HL-60/S4 treated with phorbol 12-myristate 13-acetate at 8.2 ng/mL for 4 days and 3 days (cell line): ENCODE measurements around the gene STK32B.
"Not testable (repeated sequence)": the region's sequence is repeated elsewhere in the genome, so short reads cannot be mapped to it uniquely, and the experiment has no call there.

Experiments used
- in situ Hi-C: fragments of 300-500 bp; cut with MboI; formaldehyde crosslinking; loops from 2 replicates; pipeline ENCODE4 v1.15.0; 2022; ENCODE audit warnings: low sequenced_read_pairs

Gene STK32B

GRCh38 chr4:5423670-5424069 is 372.4 kb downstream of the STK32B start:
- in situ Hi-C loops, result no loop called here

GRCh38 chr4:5424211-5424610 is 372.9 kb downstream of the STK32B start:
- in situ Hi-C loops, result no loop called here

- in situ Hi-C loops, result no loop called here
These were observed 373.6 kb downstream of the STK32B start for GRCh38 chr4:5424901-5425300.

GRCh38 chr4:5429747-5430146 is 378.5 kb downstream of the STK32B start:
- in situ Hi-C loops, result no loop called here

- in situ Hi-C loops, result no loop called here
These were observed 381.9 kb downstream of the STK32B start for GRCh38 chr4:5433196-5433595.

- in situ Hi-C loops, result no loop called here
These were observed 383.9 kb downstream of the STK32B start for GRCh38 chr4:5435201-5435600.

- in situ Hi-C loops, result no loop called here
These were observed 384.5 kb downstream of the STK32B start for GRCh38 chr4:5435823-5436222.

GRCh38 chr4:5443976-5444802 is 392.9 kb downstream of the STK32B start:
- in situ Hi-C loops, result not testable (repeated sequence)

- in situ Hi-C loops, result no loop called here
These were observed 393.7 kb downstream of the STK32B start for GRCh38 chr4:5444918-5445517.

- in situ Hi-C loops, result no loop called here
These were observed 395.4 kb downstream of the STK32B start for GRCh38 chr4:5446595-5447226.

- in situ Hi-C loops, result no loop called here
These were observed 396.5 kb downstream of the STK32B start for GRCh38 chr4:5447755-5448154.

- in situ Hi-C loops, result no loop called here
These were observed 396.9 kb downstream of the STK32B start for GRCh38 chr4:5448221-5448620.

- in situ Hi-C loops, result no loop called here
These were observed 400.0 kb downstream of the STK32B start for GRCh38 chr4:5451243-5451642.

- in situ Hi-C loops, result no loop called here
These were observed 400.9 kb downstream of the STK32B start for GRCh38 chr4:5452156-5452555.

GRCh38 chr4:5455003-5455585 is 403.8 kb downstream of the STK32B start:
- in situ Hi-C loops, result no loop called here

GRCh38 chr4:5456296-5456845 is 405.1 kb downstream of the STK32B start:
- in situ Hi-C loops, result no loop called here

GRCh38 chr4:5458676-5459075 is 407.4 kb downstream of the STK32B start:
- in situ Hi-C loops, result no loop called here

GRCh38 chr4:5459236-5459635 is 408.0 kb downstream of the STK32B start:
- in situ Hi-C loops, result no loop called here

- in situ Hi-C loops, result no loop called here
These were observed 409.0 kb downstream of the STK32B start for GRCh38 chr4:5460106-5460801.

GRCh38 chr4:5461477-5461876 is 410.2 kb downstream of the STK32B start:
- in situ Hi-C loops, result no loop called here
